ENCODE results near the gene ABHD16A.

DNA sequence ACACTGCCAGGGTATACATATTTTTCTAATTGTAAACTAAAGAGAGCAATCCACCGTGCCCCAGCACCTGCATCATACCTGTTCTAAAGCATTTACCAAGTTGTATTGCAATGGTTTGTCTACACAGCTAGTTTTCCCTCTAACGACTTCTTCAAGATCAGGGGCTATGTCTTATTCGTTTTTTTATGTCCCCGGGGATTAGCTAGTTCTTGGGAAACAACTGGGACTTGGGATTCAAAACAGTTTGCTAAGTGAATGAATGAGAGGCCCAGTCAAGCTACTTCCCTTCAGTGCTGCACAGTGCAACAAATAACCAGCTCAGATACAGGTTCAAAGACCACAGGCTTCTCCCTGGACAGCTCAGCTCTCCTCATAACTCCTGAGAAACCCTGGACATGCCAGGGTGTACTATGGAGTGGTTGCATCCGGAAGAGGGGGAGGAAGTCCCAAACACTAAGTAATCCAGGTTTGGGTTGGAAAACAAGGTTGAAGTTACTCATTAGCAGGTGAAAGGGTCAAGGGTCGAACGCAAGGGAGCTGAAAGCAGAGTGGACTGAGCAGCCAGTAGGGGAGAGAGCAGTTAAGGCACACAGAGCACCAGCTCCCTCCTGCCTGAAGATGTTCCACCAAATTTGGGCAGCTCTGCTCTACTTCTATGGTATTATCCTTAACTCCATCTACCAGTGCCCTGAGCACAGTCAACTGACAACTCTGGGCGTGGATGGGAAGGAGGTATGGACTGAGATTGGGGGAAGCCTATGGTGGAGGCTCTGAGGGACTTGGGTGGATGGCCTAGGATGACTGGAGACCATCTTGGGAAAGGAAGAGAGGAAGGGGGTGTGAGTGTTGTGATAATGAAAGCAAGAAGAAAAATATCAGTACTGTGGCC is 47.5 kb downstream of the ABHD16A start, which contains the start of gene APOM:
- TF ChIP-seq ARNTL (CRISPR knock-in tag; IDR thresholded peaks at IDR 0.05; ENCODE audit: borderline replicate concordance, low read depth) (no peak), ZNF565 (CRISPR knock-in tag; conservative IDR thresholded peaks at IDR 0.05; ENCODE audit: low read depth) (no peak), GLIS3 (CRISPR knock-in tag; IDR thresholded peaks at IDR 0.05) (no peak), ZFP3 (CRISPR knock-in tag; IDR thresholded peaks at IDR 0.05) (no peak)
- TF ChIP-seq, protein P1, sequence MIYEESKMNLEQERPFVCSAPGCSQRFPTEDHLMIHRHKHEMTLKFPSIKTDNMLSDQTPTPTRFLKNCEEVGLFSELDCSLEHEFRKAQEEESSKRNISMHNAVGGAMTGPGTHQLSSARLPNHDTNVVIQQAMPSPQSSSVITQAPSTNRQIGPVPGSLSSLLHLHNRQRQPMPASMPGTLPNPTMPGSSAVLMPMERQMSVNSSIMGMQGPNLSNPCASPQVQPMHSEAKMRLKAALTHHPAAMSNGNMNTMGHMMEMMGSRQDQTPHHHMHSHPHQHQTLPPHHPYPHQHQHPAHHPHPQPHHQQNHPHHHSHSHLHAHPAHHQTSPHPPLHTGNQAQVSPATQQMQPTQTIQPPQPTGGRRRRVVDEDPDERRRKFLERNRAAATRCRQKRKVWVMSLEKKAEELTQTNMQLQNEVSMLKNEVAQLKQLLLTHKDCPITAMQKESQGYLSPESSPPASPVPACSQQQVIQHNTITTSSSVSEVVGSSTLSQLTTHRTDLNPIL (CRISPR knock-in tag; IDR thresholded peaks at IDR 0.05; ENCODE audit: low read depth): no peak
